NCI-H748 (cell line): Measurements from ENCODE around the gene EFCAB6.

ENCODE experiments used
- DNase-seq: peaks from one replicate; lab custom pipeline; 2025; ENCODE audit not compliant: unreplicated experiment; lab: John Stamatoyannopoulos, UW

The EFCAB6 gene

GRCh38 chr22:43642319-43643206 is 169.5 kb downstream of the EFCAB6 start:
- no peak for DNase-seq

GRCh38 chr22:43639228-43639948 is 172.7 kb downstream of the EFCAB6 start:
- no peak for DNase-seq

- no peak for DNase-seq
Measured at GRCh38 chr22:43637275-43638260, 174.5 kb downstream of the EFCAB6 start.

GRCh38 chr22:43636086-43636485 is 176.0 kb downstream of the EFCAB6 start:
- DNase-seq, result no peak

- DNase-seq, result no peak
Measured at GRCh38 chr22:43635101-43635500, 177.0 kb downstream of the EFCAB6 start.

GRCh38 chr22:43634316-43634715 is 177.8 kb downstream of the EFCAB6 start:
- no peak for DNase-seq

- no peak for DNase-seq
Measured at GRCh38 chr22:43633631-43634285, 178.3 kb downstream of the EFCAB6 start.

GRCh38 chr22:43631846-43632245 is 180.3 kb downstream of the EFCAB6 start:
- DNase-seq, result no peak

- no peak for DNase-seq
Measured at GRCh38 chr22:43631201-43631600, 180.9 kb downstream of the EFCAB6 start.

- DNase-seq, result no peak
Measured at GRCh38 chr22:43630451-43630850, 181.7 kb downstream of the EFCAB6 start.

GRCh38 chr22:43628250-43628649 is 183.9 kb downstream of the EFCAB6 start:
- DNase-seq, result no peak

- DNase-seq, result no peak
Measured at GRCh38 chr22:43627485-43628213, 184.5 kb downstream of the EFCAB6 start.

GRCh38 chr22:43625242-43625641 is 186.9 kb downstream of the EFCAB6 start:
- no peak for DNase-seq

- no peak for DNase-seq
Measured at GRCh38 chr22:43624144-43624998, 187.7 kb downstream of the EFCAB6 start.

GRCh38 chr22:43622886-43623285 is 189.2 kb downstream of the EFCAB6 start:
- DNase-seq, result no peak

- no peak for DNase-seq
Measured at GRCh38 chr22:43620197-43620596, 191.9 kb downstream of the EFCAB6 start.

GRCh38 chr22:43618517-43618916 is 193.6 kb downstream of the EFCAB6 start:
- DNase-seq, result no peak

- DNase-seq, result peak; percentile 51
Measured at GRCh38 chr22:43616645-43617044, 195.5 kb downstream of the EFCAB6 start.

- no peak for DNase-seq
Measured at GRCh38 chr22:43600265-43600664, 211.8 kb downstream of the EFCAB6 start.
